Sigmoid colon (tissue), 7 donors: ENCODE results near the gene KCNG2. TPM values are rescaled to one million over a fixed set of nuclear protein-coding genes. Genes with fewer than 3 reads are reported as not detected.

Experiments
- DNase-seq: peaks from one replicate; pipeline ENCODE4 v3.0.0-alpha.2; 2019
- H3K27ac ChIP-seq, 4 donors: fragments of 200-600 bp; sonication (generic); one replicate each; pipeline ENCODE4 v1.5.1; 2016 to 2019; ENCODE audit warnings: mild to moderate bottlenecking in 1 of 4
- H3K27me3 ChIP-seq, 3 donors: fragments of 200-600 bp; sonication (generic); one replicate each; pipeline ENCODE4 v1.5.1; 2019; ENCODE audit warnings: mild to moderate bottlenecking in 1 of 3
- H3K36me3 ChIP-seq, 4 donors: fragments of 200-600 bp; sonication (generic); one replicate each; pipeline ENCODE4 v1.5.1; 2016 to 2019
- H3K4me1 ChIP-seq, 4 donors: fragments of 200-600 bp; sonication (generic); one replicate each; pipeline ENCODE4 v1.5.1; 2017 to 2019
- H3K4me3 ChIP-seq, 4 donors: fragments of 200-600 bp; sonication (generic); one replicate each; pipeline ENCODE4 v1.5.1; 2017 to 2019; ENCODE audit warnings: mild to moderate bottlenecking in 2 of 4, moderate library complexity in 1 of 4
- H3K9me3 ChIP-seq, 4 donors: fragments of 200-600 bp in 3 of 4; sonication (generic) in 3 of 4; one replicate each; pipeline versions ENCODE4 v1.5.1 to v1.6.1; 2013 to 2019
- EP300 ChIP-seq, 4 donors: sonication (generic); formaldehyde crosslinking; IDR thresholded peaks; one replicate each; pipeline ENCODE4 v1.6.1; 2017; ENCODE audit warnings: antibody characterized with exemption in 4 of 4
- POLR2A ChIP-seq, 2 donors: fragments of 450-650 bp; IDR thresholded peaks; one replicate each; pipeline ENCODE4 v1.6.1; 2016; ENCODE audit warnings: antibody characterized with exemption in 2 of 2, mild to moderate bottlenecking in 2 of 2, moderate library complexity in 2 of 2
- POLR2AphosphoS5 ChIP-seq, 4 donors: sonication (generic); formaldehyde crosslinking; IDR thresholded peaks; one replicate each; pipeline ENCODE4 v1.6.1; 2017; ENCODE audit warnings: antibody characterized with exemption in 4 of 4
- WGBS, 2 donors: extraction: QIAGEN DNeasy Blood & Tissue Kit; methylation state at CpG; one replicate each; pipeline ENCODE4 v1.1.7; 2013; 5-methylcytosine and 5-hydroxymethylcytosine counted together
- intact Hi-C: fragments of 100-400 bp; cut with DNase I; formaldehyde crosslinking; loops from one replicate; pipeline ENCODE4 v1.15.1; 2023
- polyA plus RNA-seq, 3 donors: library from polyadenylated mRNA; stranded (reverse); fragments of 200-250 nt; gene quantifications; one replicate each; pipeline ENCODE4 v1.2.3, GENCODE V29; 2013
- total RNA-seq, 4 donors: library from RNA; depleted of rRNA; stranded (reverse); fragments of >200 nt; gene quantifications; one replicate each; pipeline ENCODE4 v1.1.0, GENCODE V29; 2016
- TF ChIP-seq, protein P1 (sequence below), 4 experiments: fragments of 450-650 bp in 3 of 4; fragments of 200-600 bp in 1 of 4; IDR thresholded peaks; one replicate each; pipeline ENCODE4 v1.5.1; 2016 to 2019; ENCODE audit warnings: antibody characterized with exemption in 4 of 4, mild to moderate bottlenecking in 3 of 4, moderate library complexity in 2 of 4
- donor health status: healthy with polysubstance abuse.
- donor health status: Bipolar disorder and iron deficiency.
- donor health status: healthy.

The KCNG2 gene
- total and polyA plus RNA-seq, 7 donors, result 0.15 to 0.41 TPM; not detected in 5

DNA sequence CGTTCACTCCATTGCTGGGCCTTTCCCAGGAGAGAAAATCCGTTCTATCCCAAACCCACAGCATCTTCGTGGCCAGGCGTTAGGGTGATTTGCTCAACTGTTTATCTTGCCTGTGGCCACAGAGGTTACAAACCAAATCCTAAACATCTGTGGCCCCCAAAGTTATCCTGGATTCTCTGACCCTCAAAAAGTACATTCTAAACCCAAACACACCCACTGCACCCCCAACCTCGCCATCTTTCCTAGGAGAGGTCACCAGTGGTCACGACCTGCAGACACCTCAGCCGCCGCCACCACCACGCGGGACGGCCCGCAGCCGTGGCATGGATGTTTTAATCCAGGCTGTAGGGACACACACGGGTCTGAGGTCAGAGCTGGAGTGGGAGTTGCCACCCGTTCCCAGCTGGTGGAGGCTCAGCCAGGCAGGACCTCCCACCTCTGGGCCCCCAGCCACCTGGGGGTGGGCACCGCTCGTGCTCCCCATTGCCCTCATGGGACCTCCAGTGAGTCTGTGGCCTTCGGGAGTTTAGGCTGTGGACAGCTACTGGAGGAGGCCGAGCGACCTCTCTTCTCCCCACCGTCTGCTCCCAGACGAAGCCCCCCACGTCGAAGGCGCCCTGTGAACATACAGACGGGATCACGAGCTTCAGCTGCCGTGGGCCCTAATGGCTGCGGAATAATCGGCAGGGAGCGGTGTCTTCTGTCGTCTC is 72.0 kb downstream of the KCNG2 start:
- Histone ChIP-seq H3K9me3 (no peaks in the 10 kb centered on the region), H3K27ac (no peak overlapping the region), H3K4me1 (no peaks in the 10 kb centered on the region), H3K4me3 (no peak overlapping the region), H3K36me3 (no peaks in the 10 kb centered on the region), H3K27me3 (peaks cover 0 to 30% (median 28%) of the 10 kb centered on the region in 3 donors)
- DNase-seq, result no peak
- TF ChIP-seq EP300 (IDR thresholded peaks at IDR 0.05), result no peak
- no peak for TF ChIP-seq POLR2A (IDR thresholded peaks at IDR 0.05)
- TF ChIP-seq POLR2AphosphoS5 (IDR thresholded peaks at IDR 0.05), result no peak
- TF ChIP-seq, protein P1, sequence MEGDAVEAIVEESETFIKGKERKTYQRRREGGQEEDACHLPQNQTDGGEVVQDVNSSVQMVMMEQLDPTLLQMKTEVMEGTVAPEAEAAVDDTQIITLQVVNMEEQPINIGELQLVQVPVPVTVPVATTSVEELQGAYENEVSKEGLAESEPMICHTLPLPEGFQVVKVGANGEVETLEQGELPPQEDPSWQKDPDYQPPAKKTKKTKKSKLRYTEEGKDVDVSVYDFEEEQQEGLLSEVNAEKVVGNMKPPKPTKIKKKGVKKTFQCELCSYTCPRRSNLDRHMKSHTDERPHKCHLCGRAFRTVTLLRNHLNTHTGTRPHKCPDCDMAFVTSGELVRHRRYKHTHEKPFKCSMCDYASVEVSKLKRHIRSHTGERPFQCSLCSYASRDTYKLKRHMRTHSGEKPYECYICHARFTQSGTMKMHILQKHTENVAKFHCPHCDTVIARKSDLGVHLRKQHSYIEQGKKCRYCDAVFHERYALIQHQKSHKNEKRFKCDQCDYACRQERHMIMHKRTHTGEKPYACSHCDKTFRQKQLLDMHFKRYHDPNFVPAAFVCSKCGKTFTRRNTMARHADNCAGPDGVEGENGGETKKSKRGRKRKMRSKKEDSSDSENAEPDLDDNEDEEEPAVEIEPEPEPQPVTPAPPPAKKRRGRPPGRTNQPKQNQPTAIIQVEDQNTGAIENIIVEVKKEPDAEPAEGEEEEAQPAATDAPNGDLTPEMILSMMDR (IDR thresholded peaks at IDR 0.05), result no peak
- intact Hi-C loops, result no loop called here
- 88 to 89% methylated on average over 32 of the region's 32 CpGs for WGBS, 2 donors

DNA sequence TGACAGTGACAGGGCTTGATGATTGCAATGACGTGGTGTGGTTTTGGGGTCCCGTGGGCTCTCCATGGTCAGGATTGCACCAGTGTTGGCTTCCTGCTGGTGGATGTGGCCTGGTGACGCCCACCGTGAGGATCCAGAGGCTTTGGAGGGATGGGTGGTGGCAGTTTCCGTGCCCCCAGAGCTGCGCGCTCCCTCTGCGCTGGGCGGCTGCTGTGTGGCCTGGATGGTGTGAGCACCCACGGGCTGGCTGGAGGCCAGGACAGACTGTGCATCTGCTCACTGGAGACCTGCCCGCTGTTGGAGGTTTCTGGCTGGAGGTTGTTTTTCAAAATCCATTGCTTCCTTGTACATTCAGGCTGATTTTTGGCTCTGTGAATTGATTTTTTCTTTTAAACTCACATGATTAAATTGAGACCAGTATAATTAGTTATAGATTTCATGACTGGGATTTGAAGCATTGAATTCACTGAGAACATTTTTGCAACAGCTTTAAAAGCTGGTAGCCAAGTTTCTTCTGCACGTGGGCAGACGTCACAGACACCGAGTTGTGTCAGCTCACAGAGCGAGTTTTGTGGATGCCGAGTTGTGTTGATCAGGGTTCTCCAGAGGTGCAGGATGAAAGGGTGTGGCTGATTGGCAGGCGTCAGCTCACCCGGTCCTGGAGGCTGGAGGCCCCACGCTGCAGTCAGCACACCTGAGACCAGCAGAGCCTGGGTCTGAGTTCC is 72.7 kb downstream of the KCNG2 start:
- intact Hi-C loops, result no loop called here
- TF ChIP-seq POLR2AphosphoS5 (IDR thresholded peaks at IDR 0.05) (no peak), EP300 (IDR thresholded peaks at IDR 0.05) (no peak), POLR2A (IDR thresholded peaks at IDR 0.05) (no peak)
- TF ChIP-seq, protein P1 (IDR thresholded peaks at IDR 0.05), result no peak
- Histone ChIP-seq H3K4me1 (no peaks in the 10 kb centered on the region), H3K27ac (no peak overlapping the region), H3K9me3 (no peaks in the 10 kb centered on the region), H3K36me3 (no peaks in the 10 kb centered on the region), H3K27me3 (peaks cover 0 to 36% (median 31%) of the 10 kb centered on the region in 3 donors), H3K4me3 (no peak overlapping the region)
- 67 to 79% methylated on average over 19 of the region's 19 CpGs for WGBS, 2 donors
- no peak for DNase-seq

DNA sequence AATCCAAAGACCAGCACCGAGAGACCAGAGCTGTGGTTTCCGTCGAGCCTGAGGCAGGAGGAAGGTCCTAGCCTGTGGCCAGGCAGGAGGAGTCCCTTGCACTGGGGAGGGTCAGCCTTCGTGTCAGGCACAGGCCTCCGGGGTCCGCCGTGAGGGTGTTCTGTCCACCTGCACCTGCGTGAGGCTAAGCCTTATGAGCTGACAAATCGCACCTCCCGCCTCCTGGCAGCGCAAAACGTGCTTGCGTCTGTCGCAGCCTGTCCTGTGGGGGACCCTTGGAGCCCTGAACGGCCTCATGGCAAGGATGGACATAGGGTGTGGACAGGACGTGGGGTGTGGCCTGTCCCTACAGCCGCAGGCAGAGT is 73.3 kb downstream of the KCNG2 start:
- H3K4me1 ChIP-seq, result no peaks in the 10 kb centered on the region
- no peak overlapping the region for H3K4me3 ChIP-seq
- 78 to 89% methylated on average over 17 of the region's 17 CpGs for WGBS, 2 donors
- no peak for DNase-seq
- no peaks in the 10 kb centered on the region for H3K9me3 ChIP-seq
- intact Hi-C loops, result no loop called here
- no peak overlapping the region for H3K27ac ChIP-seq
- no peaks in the 10 kb centered on the region for H3K36me3 ChIP-seq
- H3K27me3 ChIP-seq, result peaks cover 0 to 41% (median 32%) of the 10 kb centered on the region in 3 donors
- TF ChIP-seq EP300 (IDR thresholded peaks at IDR 0.05), result no peak
- TF ChIP-seq, protein P1 (IDR thresholded peaks at IDR 0.05), result no peak

DNA sequence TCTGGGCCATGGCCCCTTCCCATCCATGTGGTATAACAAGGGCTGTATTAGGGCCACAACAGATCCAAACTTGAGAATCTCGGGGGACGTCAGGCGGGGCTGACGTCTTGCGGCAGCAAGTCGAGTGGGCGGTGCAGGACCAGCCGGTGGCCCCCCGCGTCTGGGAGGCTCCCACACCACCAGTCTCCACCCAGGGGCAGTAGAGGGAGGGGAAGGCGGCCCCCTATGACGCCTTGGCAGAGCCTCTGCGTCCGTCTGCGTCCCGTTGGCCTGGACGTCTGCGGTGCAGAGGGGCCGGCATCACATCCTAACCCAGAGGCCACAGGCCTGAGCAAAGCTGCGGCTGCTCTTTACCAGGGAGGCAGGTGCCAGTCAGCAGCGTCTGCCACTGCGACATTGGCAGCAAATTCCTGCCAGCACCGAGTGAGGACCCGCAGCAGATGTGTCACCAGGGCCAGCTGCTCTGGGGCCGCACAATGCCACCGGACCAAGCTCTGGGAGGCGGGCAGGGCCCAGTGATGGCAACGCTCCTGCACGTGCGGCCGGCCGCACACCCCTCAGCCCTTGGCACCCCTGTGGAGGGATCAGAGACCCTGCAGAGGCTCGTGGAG is 73.8 kb downstream of the KCNG2 start:
- no peak for DNase-seq
- Histone ChIP-seq H3K27me3 (peaks cover 0 to 47% (median 35%) of the 10 kb centered on the region in 3 donors), H3K4me1 (no peaks in the 10 kb centered on the region), H3K9me3 (no peaks in the 10 kb centered on the region), H3K4me3 (no peak overlapping the region), H3K36me3 (no peaks in the 10 kb centered on the region), H3K27ac (no peak overlapping the region)
- 86 to 88% methylated on average over 33 of the region's 33 CpGs for WGBS, 2 donors
- intact Hi-C loops, result no loop called here
- TF ChIP-seq POLR2AphosphoS5 (IDR thresholded peaks at IDR 0.05) (no peak), POLR2A (IDR thresholded peaks at IDR 0.05) (no peak), EP300 (IDR thresholded peaks at IDR 0.05) (no peak)
- TF ChIP-seq, protein P1 (IDR thresholded peaks at IDR 0.05), result no peak
